Measurements from ENCODE around the gene TRAPPC10. TPM values are rescaled to one million over a fixed set of nuclear protein-coding genes. Genes with fewer than 3 reads are reported as not detected.
A peak's percentile ranks its signal among the peaks of the same experiment; 100 is the strongest.

The TRAPPC10 gene
- total and polyA plus RNA-seq, 7 donors = 8.4 to 27.3 (median 19.6) TPM

DNA sequence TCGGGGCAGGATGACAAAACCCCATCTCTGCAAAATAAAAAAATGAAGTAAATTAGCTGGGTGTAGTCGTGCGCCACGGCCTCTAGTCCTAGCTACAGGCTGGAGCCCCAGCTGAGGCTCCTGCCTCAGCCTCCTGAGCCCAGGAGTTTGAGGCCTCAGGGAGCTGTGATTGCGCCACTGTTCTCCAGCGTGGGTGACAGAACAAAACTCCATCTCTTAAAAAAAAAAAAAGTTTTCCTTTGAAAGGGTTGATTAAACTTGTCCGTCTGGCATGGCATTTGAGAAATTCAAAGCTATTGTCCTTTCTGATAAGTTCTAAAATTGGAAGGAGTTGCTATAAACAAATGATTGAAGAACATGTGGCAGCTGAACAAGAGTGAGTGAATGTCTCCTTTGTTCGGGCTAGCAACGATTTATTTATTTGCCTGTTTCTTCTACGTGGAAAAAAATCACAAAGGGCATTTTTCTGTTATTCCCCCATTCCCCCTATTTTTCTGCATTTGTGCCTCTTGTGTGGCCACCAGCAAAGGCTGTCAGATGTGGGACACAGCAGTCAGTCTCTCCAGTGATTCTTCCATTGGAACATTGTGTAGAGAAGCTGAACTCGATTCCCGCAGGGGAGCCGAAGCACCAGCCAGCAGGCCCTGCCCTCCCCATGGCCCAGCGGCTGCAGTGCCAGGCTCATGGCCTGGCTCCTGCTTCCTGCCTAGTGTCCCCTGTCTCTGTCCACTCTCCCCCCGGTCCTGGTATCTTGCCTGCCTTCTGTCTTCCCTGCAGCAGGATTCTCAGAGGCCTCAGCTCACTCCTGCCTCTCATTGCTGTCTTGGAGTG, 73.6 kb downstream of the TRAPPC10 start:
- 80 to 83% methylated on average over 15 of the region's 15 CpGs for WGBS, 2 donors
- H3K27me3 ChIP-seq = no peaks in the 10 kb centered on the region
- no peaks in the 10 kb centered on the region for H3K9me3 ChIP-seq
- peak overlapping the region; percentile 7 to 46 (median 38) for H3K27ac ChIP-seq
- TF ChIP-seq EP300 (IDR thresholded peaks at IDR 0.05) (no peak), CTCF (IDR thresholded peaks at IDR 0.05) (no peak), POLR2A (IDR thresholded peaks at IDR 0.05) (no peak), POLR2AphosphoS5 (IDR thresholded peaks at IDR 0.05) (no peak)
- H3K4me3 ChIP-seq = no peak overlapping the region
- H3K4me1 ChIP-seq = peaks cover 0 to 8% (median 0%) of the 10 kb centered on the region in 4 donors
- DNase-seq = no peak
- intact Hi-C loops (cut with DNase I) = no loop called here
- peaks cover 15 to 98% (median 54%) of the 10 kb centered on the region in 4 donors for H3K36me3 ChIP-seq

DNA sequence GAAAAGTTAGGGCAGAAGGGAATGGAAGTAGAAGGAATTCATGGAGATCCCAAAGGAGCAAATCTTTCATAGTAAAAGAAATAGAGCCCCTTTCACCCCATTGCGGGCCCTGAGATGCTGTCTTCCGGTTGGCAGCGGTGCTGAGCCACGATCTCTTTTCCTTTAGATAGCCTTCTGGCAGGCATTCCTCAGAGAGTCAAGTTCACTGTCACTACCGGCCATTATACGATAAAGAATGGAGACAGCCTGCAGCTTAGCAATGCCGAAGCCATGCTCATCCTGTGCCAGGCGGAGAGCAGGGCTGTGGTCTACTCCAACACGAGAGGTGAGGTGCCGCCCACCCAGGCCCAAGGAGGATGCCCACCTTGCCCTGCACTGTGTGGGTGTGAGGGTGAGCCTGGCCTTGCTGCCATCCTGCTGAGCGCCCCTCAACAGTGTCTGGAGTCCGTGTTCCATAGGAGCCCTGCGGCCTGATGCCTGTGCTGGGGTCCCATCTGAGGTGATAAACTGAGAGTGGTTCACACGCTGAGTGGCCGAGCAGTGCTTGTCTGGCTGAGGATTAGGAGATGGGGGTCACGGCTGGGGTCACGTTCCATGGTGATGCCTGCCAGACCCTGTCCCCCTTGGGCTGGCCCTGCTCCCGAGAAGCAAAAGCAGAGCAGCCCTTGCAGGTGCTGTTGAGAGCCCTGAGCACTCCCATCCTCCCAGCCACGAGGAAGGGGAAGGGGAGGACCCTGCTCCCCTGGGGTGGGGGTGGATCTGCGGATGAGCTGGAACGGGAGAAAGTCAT, 74.7 kb downstream of the TRAPPC10 start:
- TF ChIP-seq CTCF (IDR thresholded peaks at IDR 0.05) (no peak), EP300 (IDR thresholded peaks at IDR 0.05) (no peak), POLR2AphosphoS5 (IDR thresholded peaks at IDR 0.05) (no peak), POLR2A (IDR thresholded peaks at IDR 0.05) (no peak)
- peaks cover 0 to 8% (median 0%) of the 10 kb centered on the region in 4 donors for H3K4me1 ChIP-seq
- H3K27ac ChIP-seq = peak overlapping the region; percentile 7 to 46 (median 19)
- intact Hi-C loops (cut with DNase I) = no loop called here
- H3K27me3 ChIP-seq = no peaks in the 10 kb centered on the region
- WGBS, 2 donors = 89 to 93% methylated on average over 21 of the region's 21 CpGs
- no peak overlapping the region for H3K4me3 ChIP-seq
- H3K9me3 ChIP-seq = no peaks in the 10 kb centered on the region
- DNase-seq = no peak
- H3K36me3 ChIP-seq = peaks cover 15 to 98% (median 50%) of the 10 kb centered on the region in 4 donors

DNA sequence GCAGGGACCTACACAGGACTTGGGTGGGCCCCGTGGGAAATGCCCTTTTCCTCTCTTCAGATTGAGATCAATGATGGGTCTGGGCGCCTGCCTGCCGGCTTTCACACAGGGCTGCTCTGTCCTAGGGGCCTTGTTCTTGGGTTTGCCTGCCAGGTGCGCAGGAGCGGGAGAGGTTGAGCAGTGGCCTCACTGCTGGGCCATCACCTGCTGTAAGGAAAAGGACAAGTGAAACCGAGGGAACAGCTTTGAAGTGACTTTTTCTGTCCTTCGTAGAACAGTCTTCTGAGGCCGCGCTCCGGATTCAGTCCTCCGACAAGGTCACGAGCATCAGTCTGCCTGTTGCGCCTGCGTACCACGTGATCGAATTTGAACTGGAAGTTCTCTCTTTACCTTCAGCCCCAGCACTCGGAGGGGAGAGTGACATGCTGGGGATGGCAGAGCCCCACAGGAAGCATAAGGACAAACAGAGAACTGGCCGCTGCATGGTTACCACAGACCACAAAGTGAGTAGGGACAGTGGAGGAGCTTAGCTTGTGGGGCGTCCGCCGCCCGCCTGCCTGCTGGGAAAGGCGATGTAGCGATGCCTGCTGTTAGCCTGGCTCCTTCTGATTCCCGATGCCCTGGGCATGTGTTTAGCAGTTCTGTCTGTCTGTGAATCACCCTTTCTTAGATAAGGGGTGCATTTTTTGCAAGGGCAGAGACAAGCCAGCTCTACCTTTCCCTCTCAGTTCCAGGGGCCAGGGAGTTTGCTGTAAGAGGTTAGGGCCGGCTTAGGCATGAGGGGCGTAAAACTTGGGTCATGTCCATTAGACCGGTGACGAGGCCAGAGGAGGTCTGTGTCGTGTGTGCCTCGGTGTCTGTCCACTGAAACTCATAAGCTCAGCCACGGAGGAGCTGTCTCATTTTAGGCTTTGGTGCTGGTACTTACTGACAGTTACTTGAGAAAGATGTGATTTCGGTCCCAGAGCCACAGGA, 75.6 kb downstream of the TRAPPC10 start:
- Histone ChIP-seq H3K4me3 (no peak overlapping the region), H3K9me3 (no peaks in the 10 kb centered on the region), H3K27ac (peak overlapping the region in 2 of 4 donors; percentile 12 to 46), H3K4me1 (peaks cover 0 to 8% (median 0%) of the 10 kb centered on the region in 4 donors), H3K27me3 (no peaks in the 10 kb centered on the region), H3K36me3 (peaks cover 15 to 98% (median 49%) of the 10 kb centered on the region in 4 donors)
- intact Hi-C loops (cut with DNase I) = no loop called here
- DNase-seq = no peak
- 71 to 82% methylated on average over 33 of the region's 33 CpGs for WGBS, 2 donors
- no peak for TF ChIP-seq EP300 (IDR thresholded peaks at IDR 0.05)
- no peak for TF ChIP-seq POLR2AphosphoS5 (IDR thresholded peaks at IDR 0.05)
- TF ChIP-seq POLR2A (IDR thresholded peaks at IDR 0.05) = no peak
- no peak for TF ChIP-seq CTCF (IDR thresholded peaks at IDR 0.05)

DNA sequence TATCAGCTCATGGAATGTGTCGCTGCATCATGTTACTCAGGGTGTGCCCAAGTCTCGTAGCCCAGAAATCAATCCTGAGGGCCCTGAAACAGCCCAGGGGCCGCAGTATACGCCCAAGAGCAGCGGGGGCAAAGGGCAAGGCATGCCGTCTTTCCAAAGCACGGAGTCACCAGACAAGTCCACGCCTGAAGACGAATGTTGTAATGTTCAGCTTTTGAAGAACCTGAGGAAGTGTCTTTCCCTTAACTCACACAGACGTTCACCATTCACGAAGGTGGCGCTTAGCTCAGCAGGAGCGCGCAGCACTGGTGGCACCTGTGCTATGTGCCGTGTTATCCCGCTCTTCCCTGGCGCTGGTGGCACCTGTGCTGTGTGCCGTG, 76.3 kb downstream of the TRAPPC10 start:
- peaks cover 0 to 8% (median 0%) of the 10 kb centered on the region in 4 donors for H3K4me1 ChIP-seq
- no peak overlapping the region for H3K27ac ChIP-seq
- H3K4me3 ChIP-seq = no peak overlapping the region
- intact Hi-C loops (cut with DNase I) = no loop called here
- no peak for DNase-seq
- H3K36me3 ChIP-seq = peaks cover 15 to 98% (median 47%) of the 10 kb centered on the region in 4 donors
- 19 to 73% methylated on average over 18 of the region's 18 CpGs for WGBS, 2 donors
- H3K9me3 ChIP-seq = no peaks in the 10 kb centered on the region
- H3K27me3 ChIP-seq = no peaks in the 10 kb centered on the region
- TF ChIP-seq POLR2AphosphoS5 (IDR thresholded peaks at IDR 0.05) (no peak), CTCF (IDR thresholded peaks at IDR 0.05) (no peak), EP300 (IDR thresholded peaks at IDR 0.05) (no peak)
